GM19463 (cell line): ENCODE results near the gene TRAF3IP1.
"Not testable (repeated sequence)": the region's sequence is repeated elsewhere in the genome, so short reads cannot be mapped to it uniquely, and the experiment has no call there.

Experiments used
- ATAC-seq: cut with Tn5 transposase; IDR thresholded peaks from one replicate; pipeline ENCODE4 v1.9.1; 2021; ENCODE audit warnings: mild to moderate bottlenecking, moderate library complexity; ENCODE audit not compliant: unreplicated experiment

The TRAF3IP1 gene

GRCh38 chr2:238441262-238442114 lies 121.2 kb downstream of the TRAF3IP1 start:
- ATAC-seq: no peak

GRCh38 chr2:238442257-238442656 lies 121.9 kb downstream of the TRAF3IP1 start:
- ATAC-seq: not testable (repeated sequence)

GRCh38 chr2:238444242-238444641 lies 123.9 kb downstream of the TRAF3IP1 start:
- ATAC-seq: no peak

GRCh38 chr2:238445409-238446190 lies 125.3 kb downstream of the TRAF3IP1 start:
- ATAC-seq: no peak

- ATAC-seq: no peak
Measured at GRCh38 chr2:238446371-238446770, 126.1 kb downstream of the TRAF3IP1 start.

- no peak for ATAC-seq
Measured at GRCh38 chr2:238448031-238448955, 128.0 kb downstream of the TRAF3IP1 start.

- no peak for ATAC-seq
Measured at GRCh38 chr2:238449241-238449640, 128.9 kb downstream of the TRAF3IP1 start.

GRCh38 chr2:238449909-238450417 lies 129.6 kb downstream of the TRAF3IP1 start:
- no peak for ATAC-seq

GRCh38 chr2:238450440-238450861 lies 130.1 kb downstream of the TRAF3IP1 start:
- ATAC-seq: no peak
